WERI-Rb-1 (cell line): Measurements from ENCODE around the gene NCBP2L.

Source experiments
- DNase-seq: peaks from one replicate; pipeline ENCODE4 v3.0.0-alpha.2; 2020
- H3K27ac ChIP-seq: fragments of 250-450 bp; sonication (Bioruptor Pico); 2 replicates; pipeline ENCODE4 v1.5.1; 2020; ENCODE audit warnings: mild to moderate bottlenecking, moderate library complexity
- H3K27me3 ChIP-seq: fragments of 250-450 bp; sonication (Bioruptor Pico); 2 replicates; pipeline ENCODE4 v1.5.1; 2021; ENCODE audit warnings: mild to moderate bottlenecking, low read depth, moderate library complexity; ENCODE audit not compliant: insufficient read depth, severe bottlenecking
- H3K36me3 ChIP-seq: fragments of 250-450 bp; sonication (Bioruptor Pico); 2 replicates; pipeline ENCODE4 v1.5.1; 2020; ENCODE audit warnings: mild to moderate bottlenecking, moderate library complexity
- H3K4me3 ChIP-seq: 2 replicates; pipeline ENCODE4 v1.5.1; 2011; ENCODE audit warnings: low read depth, mild to moderate bottlenecking, control low read depth, low read length
- H3K9me3 ChIP-seq: fragments of 250-450 bp; sonication (Bioruptor Pico); 2 replicates; pipeline ENCODE4 v1.5.1; 2021; ENCODE audit warnings: mild to moderate bottlenecking, moderate library complexity; ENCODE audit not compliant: severe bottlenecking
- CTCF ChIP-seq: IDR thresholded peaks from 2 replicates; pipeline ENCODE4 v1.5.1; 2011; ENCODE audit warnings: low read depth, mild to moderate bottlenecking, control low read depth, inconsistent platforms, low read length

The NCBP2L gene

GRCh38 chrX:107777536-107777832, at the start of gene NCBP2L:
TSS of gene NCBP2L (plus strand) at chrX:107777733. CDS start at chrX:107794221, 16,488 bp downstream.
- DNase-seq, result no peak
- no peak for TF ChIP-seq CTCF
- Histone ChIP-seq H3K36me3 (no peaks in the 10 kb centered on the region), H3K4me3 (no peak within 1 kb of the TSS), H3K27ac (no peak within 1 kb of the TSS), H3K9me3 (no peaks in the 10 kb centered on the region), H3K27me3 (peaks cover 47% of the 10 kb centered on the region)

- DNase-seq, result no peak
- TF ChIP-seq CTCF, result no peak
- Histone ChIP-seq H3K9me3 (no peaks in the 10 kb centered on the region), H3K27me3 (peaks cover 2% of the 10 kb centered on the region), H3K27ac (no peak overlapping the region), H3K36me3 (no peaks in the 10 kb centered on the region), H3K4me3 (no peak overlapping the region)
Observed at GRCh38 chrX:107728371-107729099, 49.0 kb upstream of the NCBP2L start.

GRCh38 chrX:107729558-107730297, 47.8 kb upstream of the NCBP2L start:
- Histone ChIP-seq H3K36me3 (no peaks in the 10 kb centered on the region), H3K27ac (no peak overlapping the region), H3K27me3 (peaks cover 2% of the 10 kb centered on the region), H3K4me3 (no peak overlapping the region), H3K9me3 (no peaks in the 10 kb centered on the region)
- no peak for TF ChIP-seq CTCF
- DNase-seq, result no peak

GRCh38 chrX:107730298-107730655, 47.3 kb upstream of the NCBP2L start:
- H3K27ac ChIP-seq, result no peak overlapping the region
- peaks cover 2% of the 10 kb centered on the region for H3K27me3 ChIP-seq
- no peak for TF ChIP-seq CTCF
- H3K36me3 ChIP-seq, result no peaks in the 10 kb centered on the region
- no peak overlapping the region for H3K4me3 ChIP-seq
- no peak for DNase-seq
- no peaks in the 10 kb centered on the region for H3K9me3 ChIP-seq

- DNase-seq, result no peak
- H3K4me3 ChIP-seq, result no peak overlapping the region
- peaks cover 5% of the 10 kb centered on the region for H3K27me3 ChIP-seq
- TF ChIP-seq CTCF, result no peak
- no peaks in the 10 kb centered on the region for H3K9me3 ChIP-seq
- no peak overlapping the region for H3K27ac ChIP-seq
- no peaks in the 10 kb centered on the region for H3K36me3 ChIP-seq
Observed at GRCh38 chrX:107730991-107731766, 46.4 kb upstream of the NCBP2L start.
